Left ventricle myocardium inferior (tissue), 1 donor: ENCODE data around the gene DNAJC5G. TPM values are rescaled to one million over a fixed set of nuclear protein-coding genes. Genes with fewer than 3 reads are reported as not detected.

Source experiments
- DNase-seq: peaks from one replicate; pipeline ENCODE4 v3.0.0-alpha.2; 2020
- H3K27ac ChIP-seq: fragments of 200-600 bp; replicated peaks from 2 replicates; pipeline ENCODE4 v1.8.0; 2021
- H3K27me3 ChIP-seq: fragments of 200-600 bp; 2 replicates; pipeline ENCODE4 v1.8.0; 2021; ENCODE audit warnings: low read depth
- H3K36me3 ChIP-seq: fragments of 200-600 bp; 2 replicates; pipeline ENCODE4 v1.8.0; 2021
- H3K4me1 ChIP-seq: fragments of 200-600 bp; 2 replicates; pipeline ENCODE4 v1.8.0; 2021
- H3K4me3 ChIP-seq: fragments of 200-600 bp; 2 replicates; pipeline ENCODE4 v1.8.0; 2021; ENCODE audit warnings: mild to moderate bottlenecking, moderate library complexity
- H3K9me3 ChIP-seq: fragments of 200-600 bp; replicated peaks from 2 replicates; pipeline ENCODE4 v1.8.0; 2021
- intact Hi-C: fragments of 100-400 bp; cut with micrococcal nuclease; formaldehyde crosslinking; loops from one replicate; pipeline ENCODE4 v1.11.0; 2022
- total RNA-seq: library from RNA; stranded (reverse); fragmentation: NEBNext Ultra II Directional; extraction: Animal tissue kit (Norgen Biotek cat#: 25700); gene quantifications from one replicate; pipeline ENCODE4 v1.2.1, GENCODE V29; 2021
- TF ChIP-seq, protein P1 (sequence below): fragments of 200-600 bp; IDR thresholded peaks from 2 replicates; pipeline ENCODE4 v1.8.0; 2021; ENCODE audit warnings: antibody characterized with exemption, mild to moderate bottlenecking, borderline replicate concordance
- donor health status: DM: no; HTN: yes; CAD: no; lungs with severe emphysema.

DNAJC5G gene
- total RNA-seq, 1 donor from 2014 or later: 1.2 TPM

DNA sequence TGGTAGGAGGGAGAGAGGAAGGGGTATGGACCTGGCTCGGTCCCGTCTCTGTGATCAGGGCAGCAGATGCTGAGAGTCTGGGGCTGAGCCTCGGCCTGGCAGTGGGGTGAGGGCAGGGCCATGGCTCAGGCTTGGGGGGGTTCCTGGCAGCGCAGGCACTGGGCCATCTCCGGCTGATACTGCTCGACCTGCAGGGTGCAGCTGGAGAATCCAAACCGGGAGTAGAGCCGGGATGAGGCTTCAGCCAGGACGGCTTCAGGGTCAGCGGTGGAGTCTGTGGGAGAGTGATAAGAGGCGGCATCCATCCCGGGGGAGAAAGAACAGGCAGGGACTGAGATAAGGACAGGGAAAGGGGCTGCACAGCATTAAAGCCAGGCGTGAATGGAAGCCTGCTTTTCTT lies 20.0 kb upstream of the DNAJC5G start:
- peaks cover 5% of the 10 kb centered on the region for H3K4me1 ChIP-seq
- DNase-seq: no peak
- intact Hi-C loops: no loop called here
- H3K9me3 ChIP-seq: no peaks in the 10 kb centered on the region
- peaks cover 95% of the 10 kb centered on the region for H3K27me3 ChIP-seq
- H3K27ac ChIP-seq: no peak overlapping the region
- no peaks in the 10 kb centered on the region for H3K36me3 ChIP-seq
- H3K4me3 ChIP-seq: no peak overlapping the region
- TF ChIP-seq, protein P1, sequence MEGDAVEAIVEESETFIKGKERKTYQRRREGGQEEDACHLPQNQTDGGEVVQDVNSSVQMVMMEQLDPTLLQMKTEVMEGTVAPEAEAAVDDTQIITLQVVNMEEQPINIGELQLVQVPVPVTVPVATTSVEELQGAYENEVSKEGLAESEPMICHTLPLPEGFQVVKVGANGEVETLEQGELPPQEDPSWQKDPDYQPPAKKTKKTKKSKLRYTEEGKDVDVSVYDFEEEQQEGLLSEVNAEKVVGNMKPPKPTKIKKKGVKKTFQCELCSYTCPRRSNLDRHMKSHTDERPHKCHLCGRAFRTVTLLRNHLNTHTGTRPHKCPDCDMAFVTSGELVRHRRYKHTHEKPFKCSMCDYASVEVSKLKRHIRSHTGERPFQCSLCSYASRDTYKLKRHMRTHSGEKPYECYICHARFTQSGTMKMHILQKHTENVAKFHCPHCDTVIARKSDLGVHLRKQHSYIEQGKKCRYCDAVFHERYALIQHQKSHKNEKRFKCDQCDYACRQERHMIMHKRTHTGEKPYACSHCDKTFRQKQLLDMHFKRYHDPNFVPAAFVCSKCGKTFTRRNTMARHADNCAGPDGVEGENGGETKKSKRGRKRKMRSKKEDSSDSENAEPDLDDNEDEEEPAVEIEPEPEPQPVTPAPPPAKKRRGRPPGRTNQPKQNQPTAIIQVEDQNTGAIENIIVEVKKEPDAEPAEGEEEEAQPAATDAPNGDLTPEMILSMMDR: no peak

DNA sequence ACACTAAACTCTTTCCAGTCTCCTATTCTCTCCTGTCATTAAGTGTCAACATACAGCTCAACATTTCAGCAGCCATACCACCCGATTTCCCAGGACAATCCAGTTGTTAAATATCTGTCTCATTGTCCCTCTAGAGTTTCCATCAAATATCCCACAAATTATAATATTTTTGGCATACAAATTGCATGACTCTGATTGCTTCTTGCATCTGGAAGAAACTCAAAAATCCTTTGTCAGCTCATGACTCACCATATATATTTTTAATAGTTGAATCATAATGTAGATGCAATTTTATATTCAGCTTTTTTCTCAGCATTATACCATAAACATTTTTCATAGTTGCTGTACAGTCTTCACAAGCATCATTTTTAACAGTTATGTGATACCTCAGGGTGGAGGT lies 19.6 kb upstream of the DNAJC5G start:
- Histone ChIP-seq H3K4me1 (no peaks in the 10 kb centered on the region), H3K4me3 (no peak overlapping the region), H3K27me3 (peaks cover 95% of the 10 kb centered on the region), H3K36me3 (no peaks in the 10 kb centered on the region), H3K9me3 (no peaks in the 10 kb centered on the region), H3K27ac (no peak overlapping the region)
- no peak for DNase-seq
- TF ChIP-seq, protein P1: no peak
- intact Hi-C loops: no loop called here

DNA sequence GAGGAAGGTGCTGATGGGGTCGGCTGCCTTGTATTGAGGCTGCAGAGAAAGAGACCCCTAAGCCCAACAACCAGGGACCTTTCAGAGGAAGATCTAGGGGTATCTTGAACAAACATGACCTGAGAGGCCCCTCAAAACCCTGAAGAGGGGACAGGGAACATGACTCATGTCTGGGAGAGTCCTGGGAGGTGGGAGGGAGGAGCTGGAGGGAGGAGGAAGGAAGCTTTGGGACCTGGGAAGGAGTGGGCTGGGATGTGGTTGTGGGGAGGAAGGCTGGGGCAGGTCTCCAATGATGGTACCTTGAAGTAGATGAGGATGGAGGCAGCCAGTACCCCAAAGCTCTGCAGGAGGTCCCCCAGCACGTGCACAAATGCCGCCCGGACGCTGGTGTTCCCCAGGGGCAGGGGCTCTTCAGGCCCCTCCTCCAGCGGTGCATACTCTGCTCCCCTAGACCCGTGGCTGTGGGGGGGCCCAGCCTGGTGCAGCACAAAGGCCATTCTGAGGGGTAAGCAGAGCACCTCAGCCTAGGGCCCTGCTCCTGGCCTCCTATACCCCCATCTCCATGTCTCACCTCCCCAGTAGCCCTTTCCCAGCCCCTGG lies 18.3 kb upstream of the DNAJC5G start:
- Histone ChIP-seq H3K36me3 (no peaks in the 10 kb centered on the region), H3K4me3 (no peak overlapping the region), H3K27me3 (peaks cover 95% of the 10 kb centered on the region), H3K4me1 (peaks cover 3% of the 10 kb centered on the region), H3K27ac (no peak overlapping the region), H3K9me3 (no peaks in the 10 kb centered on the region)
- intact Hi-C loops: no loop called here
- TF ChIP-seq, protein P1: no peak
- DNase-seq: no peak

DNA sequence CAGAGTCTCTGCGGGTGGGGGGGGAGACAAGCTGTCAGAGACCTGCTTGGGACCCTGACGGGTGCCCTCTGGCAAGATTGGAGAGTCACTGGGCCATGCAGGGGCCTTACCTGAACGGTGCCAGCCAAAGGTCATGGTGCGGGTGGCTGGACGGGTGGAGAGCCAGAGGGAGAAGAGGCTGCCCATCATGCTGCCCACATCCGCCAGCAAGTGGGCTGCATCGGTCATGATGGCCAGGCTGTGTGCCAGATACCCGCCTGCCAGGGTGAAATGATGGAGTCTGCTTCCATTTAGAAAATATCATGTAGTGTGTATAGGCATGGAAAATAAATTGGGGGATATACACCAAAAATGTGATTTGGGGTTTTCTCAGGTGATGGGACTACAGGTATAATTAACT lies 17.2 kb upstream of the DNAJC5G start:
- H3K27ac ChIP-seq: no peak overlapping the region
- no peaks in the 10 kb centered on the region for H3K36me3 ChIP-seq
- TF ChIP-seq, protein P1: no peak
- H3K4me3 ChIP-seq: no peak overlapping the region
- H3K27me3 ChIP-seq: peaks cover 95% of the 10 kb centered on the region
- DNase-seq: no peak
- H3K4me1 ChIP-seq: peaks cover 14% of the 10 kb centered on the region
- intact Hi-C loops: no loop called here
- no peaks in the 10 kb centered on the region for H3K9me3 ChIP-seq

DNA sequence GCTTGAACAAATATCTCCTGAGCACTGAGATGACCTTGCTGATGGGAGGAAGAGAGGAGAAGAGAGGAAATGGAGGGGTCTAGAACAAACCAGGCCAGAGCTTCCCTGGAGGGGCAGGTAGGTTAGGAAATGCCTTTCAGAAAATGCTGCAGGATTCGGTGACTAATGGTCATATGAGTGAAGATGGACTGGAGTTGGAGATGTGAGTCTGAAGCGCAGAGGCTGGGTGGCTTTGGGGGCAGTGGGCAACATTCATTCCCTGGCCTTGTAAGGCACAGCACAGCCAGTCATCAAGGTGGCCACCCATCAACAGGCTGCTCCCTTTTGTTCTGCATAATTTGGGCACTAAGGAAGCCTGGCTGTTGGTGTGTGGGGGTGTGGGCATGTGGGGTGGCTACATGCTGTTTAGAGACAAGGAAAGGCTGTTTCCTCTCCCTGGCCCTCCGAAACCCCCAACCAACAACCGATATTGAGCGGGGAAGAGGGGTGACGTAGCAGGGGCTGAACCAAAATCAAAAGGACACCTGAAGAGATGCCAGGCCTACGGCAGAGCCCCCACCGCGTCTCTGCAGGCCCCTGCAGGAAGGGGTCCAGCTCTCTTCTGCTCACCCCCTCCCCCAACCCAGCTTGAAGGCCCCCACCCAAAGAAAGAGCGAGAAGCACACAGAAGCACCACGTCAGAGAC lies 13.8 kb upstream of the DNAJC5G start:
- H3K27me3 ChIP-seq: peaks cover 98% of the 10 kb centered on the region
- TF ChIP-seq, protein P1: no peak
- no peak overlapping the region for H3K27ac ChIP-seq
- DNase-seq: no peak
- intact Hi-C loops: no loop called here
- H3K4me1 ChIP-seq: peaks cover 42% of the 10 kb centered on the region
- H3K36me3 ChIP-seq: no peaks in the 10 kb centered on the region
- H3K9me3 ChIP-seq: no peaks in the 10 kb centered on the region
- peak overlapping the region; percentile 78 for H3K4me3 ChIP-seq
